DMS114 treated with DMSO at 0.1 percent for 48 hours (cell line): ENCODE data around the gene IL24.

Experiments used
- DNase-seq: peaks from one replicate; lab custom pipeline; 2025; ENCODE audit not compliant: unreplicated experiment; lab: John Stamatoyannopoulos, UW

Gene IL24

GRCh38 chr1:206903687-206904086, 6.4 kb downstream of the IL24 start:
- no peak for DNase-seq

- DNase-seq, result no peak
These were observed 7.3 kb downstream of the IL24 start for GRCh38 chr1:206904423-206905142.

DNA sequence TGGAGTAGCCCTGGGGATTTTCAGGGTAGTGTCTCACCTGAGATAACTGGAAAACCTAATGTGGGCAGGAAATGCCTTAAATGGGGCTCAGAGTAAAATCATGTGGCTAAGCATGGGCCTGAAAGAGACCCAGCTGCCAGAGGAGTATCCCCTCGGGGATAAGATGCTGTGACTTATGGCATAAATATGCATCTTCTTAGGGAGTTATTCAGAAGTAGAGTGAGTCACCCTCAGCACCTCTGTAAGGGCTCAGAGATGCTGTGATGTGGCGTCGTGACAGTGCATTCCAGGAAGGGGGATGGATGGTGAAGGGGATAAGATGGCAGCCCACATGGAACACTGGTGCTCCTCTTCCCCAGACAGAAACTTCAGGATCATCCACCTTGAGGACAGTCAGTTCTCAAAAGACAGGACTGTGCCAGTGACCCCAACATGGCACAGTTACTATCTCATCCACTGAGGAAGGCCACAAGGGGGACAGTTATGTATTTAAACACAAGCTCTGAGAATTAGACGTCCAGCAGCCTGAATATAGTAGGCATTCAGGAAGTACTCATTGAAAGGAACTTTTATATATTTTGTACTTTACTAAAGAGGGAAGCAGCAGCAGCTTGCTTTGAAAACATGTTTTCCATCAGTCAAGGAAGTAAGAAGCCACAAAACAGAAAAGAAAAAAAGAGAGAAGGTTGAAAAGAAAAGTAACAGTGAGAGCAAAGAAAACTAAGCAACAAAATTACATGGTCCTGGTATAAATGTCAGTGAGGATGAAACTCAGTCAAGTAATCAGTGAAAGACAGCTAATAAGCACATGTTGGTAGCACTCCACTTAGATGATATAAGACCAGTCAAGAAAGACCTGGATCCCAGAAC, 8.3 kb downstream of the IL24 start:
- DNase-seq, result no peak

GRCh38 chr1:206907304-206907991, 10.2 kb downstream of the IL24 start:
- no peak for DNase-seq

GRCh38 chr1:206908038-206908437, 10.8 kb downstream of the IL24 start:
- no peak for DNase-seq

DNA sequence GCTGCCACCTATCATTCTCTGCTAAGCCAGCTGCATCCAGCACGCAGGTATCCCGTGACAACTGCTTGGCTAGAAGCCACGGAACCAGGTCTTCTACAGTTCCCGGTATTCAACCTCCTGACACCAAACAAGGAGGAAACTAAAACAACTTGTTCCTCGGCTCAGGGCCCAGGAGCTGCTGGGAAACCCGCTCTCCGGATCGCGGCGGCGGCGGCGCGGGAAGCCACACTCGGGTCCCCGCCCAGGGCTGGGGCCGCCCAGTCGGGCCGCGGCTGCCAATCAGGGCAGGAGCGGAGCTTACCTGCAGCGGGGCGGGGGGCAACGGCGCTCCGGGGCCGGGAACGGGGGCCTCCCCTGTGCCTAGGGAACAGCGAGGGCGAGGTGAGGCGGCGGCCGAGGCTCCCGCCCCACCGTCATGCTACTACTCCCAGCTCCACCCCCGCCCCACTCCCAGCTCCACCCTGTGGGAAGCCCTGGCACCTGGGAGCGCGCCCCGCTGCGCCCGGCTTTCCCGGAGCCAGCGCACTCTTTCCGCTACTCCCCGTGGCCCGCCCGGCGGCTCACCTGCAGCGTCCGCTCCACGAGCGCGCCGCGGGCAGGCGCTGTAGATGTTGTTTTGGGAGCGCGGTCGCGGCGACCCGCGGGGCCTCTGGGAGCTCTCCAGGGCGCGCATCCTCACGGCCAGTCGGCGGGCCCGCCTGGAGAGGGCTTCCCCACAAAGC, 12.1 kb downstream of the IL24 start:
- DNase-seq, result no peak

DNA sequence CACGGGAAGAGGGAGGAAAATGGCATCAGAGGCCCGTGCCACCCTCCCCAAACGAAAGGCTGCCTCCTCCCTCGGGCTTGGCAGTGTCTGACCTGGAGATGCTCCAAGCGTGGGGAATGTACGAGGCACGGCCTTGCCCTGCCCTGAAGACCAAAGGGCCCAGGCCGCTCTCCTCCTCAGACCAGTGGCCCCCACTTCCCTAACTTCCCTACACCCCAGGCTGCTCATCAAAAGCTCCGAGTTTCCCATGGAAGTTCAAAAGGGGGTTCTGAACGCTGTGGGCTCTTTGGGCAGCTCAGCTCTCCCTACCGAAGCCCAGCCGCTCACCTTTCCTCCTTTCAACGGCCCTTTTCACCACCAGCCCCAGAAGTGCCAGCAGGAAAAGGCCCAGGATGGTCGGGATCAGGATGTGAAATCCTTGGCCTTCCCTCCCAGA, 12.7 kb downstream of the IL24 start:
- no peak for DNase-seq

DNA sequence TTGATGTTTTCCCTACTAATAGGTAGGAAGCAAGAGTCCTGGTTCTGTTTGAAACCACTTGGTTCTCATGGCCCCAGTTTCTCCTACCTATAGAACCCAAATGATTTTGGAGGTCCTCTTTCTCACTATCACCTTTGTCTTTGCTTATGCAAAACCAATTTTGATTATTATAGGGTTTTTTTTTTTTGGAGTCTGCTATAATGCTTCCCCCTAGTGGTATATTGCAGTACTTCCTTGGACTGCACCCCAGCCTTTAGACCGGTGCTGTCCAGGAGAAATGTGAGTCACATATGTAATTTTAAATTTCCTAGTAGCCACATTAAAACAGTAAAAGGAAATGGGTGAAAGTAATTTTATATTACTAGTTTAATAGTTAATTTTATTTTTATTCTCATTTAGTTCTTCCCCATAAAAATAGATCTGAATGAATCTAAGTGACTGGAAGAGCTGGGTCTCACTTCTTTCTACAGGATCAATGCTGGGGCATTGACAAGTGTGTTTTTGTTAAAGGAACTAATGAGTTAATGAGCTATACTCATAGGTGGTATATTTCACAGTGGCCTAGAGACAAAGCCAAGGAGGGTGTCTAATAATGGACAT, 13.9 kb downstream of the IL24 start:
- peak; percentile 50 for DNase-seq

DNA sequence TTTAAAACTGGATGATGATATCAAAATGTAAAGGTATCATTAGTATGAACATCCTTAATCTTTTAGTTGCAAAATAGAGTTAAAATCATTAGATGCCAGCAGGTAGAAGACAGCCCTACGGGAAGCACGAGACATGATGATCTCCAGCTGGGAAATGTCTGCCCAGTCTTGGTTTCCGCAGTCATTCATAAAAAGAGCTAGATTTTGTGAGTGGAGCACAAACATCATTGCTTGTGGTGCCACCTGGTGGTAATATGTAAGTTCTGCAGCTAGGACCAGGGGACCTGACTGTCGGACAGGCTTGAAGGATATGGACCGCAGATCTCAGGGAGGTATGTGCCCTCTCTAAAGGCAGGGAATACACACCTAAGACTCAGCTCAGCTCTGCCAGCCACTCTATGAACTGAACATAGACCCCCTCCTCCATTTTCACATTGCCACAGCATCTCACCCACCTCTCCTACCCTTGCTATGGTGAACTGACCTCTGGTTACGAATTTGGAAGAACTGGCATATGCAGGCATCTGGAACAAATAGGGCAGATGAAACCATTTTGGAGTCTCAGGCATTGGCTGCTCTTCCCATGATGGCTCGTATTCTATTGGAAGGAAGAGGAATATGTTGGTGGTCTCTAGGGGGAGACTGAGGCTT, 15.3 kb downstream of the IL24 start:
- peak; percentile 58 for DNase-seq

DNA sequence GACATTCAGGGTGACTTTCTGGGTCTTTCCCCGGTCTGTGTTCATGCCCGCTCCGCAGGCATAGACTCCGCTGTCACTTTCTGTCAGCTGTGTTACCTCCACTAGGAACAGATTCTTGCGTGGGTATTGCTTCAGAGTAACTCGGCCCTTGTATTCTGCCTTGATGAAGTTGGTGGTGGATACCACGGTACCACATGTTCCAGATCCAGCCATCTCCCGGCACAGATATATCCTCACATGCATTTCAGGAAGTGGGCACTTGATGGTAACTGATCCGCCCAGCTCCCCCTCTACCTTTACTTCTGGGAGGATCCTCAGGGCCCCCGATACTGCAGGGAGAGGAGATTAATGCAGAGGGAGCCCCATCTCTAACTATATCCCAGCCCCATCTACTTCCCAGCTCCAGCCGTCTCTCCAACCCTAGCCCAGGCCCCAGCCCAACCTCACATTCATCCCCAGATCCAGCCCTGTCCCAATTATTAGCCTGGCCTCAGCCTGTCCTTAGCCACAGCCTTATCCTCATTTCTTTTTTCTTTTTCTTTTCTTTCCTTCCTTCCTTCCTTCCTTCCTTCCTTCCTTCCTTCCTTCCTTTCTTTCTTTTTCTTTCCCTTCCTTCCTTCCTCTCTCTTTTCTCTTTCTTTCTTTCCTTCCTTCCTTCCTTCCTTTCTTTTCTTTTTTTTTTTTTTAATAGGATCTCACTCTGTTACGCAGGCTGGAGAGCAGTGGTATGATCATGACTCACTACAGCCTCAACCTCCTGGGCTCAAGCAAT, 16.7 kb downstream of the IL24 start:
- DNase-seq, result no peak

GRCh38 chr1:206915030-206915735, 17.9 kb downstream of the IL24 start:
- DNase-seq, result no peak

- no peak for DNase-seq
These were observed 18.9 kb downstream of the IL24 start for GRCh38 chr1:206916000-206916709.

- no peak for DNase-seq
These were observed 20.8 kb downstream of the IL24 start for GRCh38 chr1:206918076-206918475.

GRCh38 chr1:206921772-206922265, 24.6 kb downstream of the IL24 start, which contains the start of gene FCMR:
Gene FCMR, minus strand, starts transcription at chr1:206921941. Its CDS starts 87 bp downstream, at chr1:206921854.
- no peak for DNase-seq

DNA sequence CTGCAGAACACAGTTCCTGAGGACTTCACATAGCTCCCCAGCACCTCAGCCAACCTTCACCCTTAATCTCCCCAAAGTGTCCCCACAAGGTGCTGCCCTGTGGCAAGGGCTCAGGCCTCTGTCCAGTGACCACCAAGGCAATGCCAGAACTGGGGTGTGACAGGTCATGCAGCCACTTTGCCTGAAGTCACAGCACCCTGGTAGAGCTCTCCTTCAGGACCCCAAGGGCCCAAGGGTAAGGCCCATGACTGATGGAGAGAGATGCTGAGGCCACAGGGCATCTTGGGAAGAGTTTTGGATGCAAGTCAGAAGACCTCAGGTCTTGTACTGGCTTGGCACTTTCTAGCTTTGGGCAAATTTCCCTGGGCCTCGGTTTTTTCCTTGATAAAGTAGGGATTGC, 25.3 kb downstream of the IL24 start:
- no peak for DNase-seq

- DNase-seq, result no peak
These were observed 26.0 kb downstream of the IL24 start for GRCh38 chr1:206923009-206923960.
